ENCODE measurements around the gene TBC1D10A. TPM values are rescaled to one million over a fixed set of nuclear protein-coding genes. Genes with fewer than 3 reads are reported as not detected.

TBC1D10A gene
- total RNA-seq, 1 experiment from 2014 or later: 8.4 TPM

DNA sequence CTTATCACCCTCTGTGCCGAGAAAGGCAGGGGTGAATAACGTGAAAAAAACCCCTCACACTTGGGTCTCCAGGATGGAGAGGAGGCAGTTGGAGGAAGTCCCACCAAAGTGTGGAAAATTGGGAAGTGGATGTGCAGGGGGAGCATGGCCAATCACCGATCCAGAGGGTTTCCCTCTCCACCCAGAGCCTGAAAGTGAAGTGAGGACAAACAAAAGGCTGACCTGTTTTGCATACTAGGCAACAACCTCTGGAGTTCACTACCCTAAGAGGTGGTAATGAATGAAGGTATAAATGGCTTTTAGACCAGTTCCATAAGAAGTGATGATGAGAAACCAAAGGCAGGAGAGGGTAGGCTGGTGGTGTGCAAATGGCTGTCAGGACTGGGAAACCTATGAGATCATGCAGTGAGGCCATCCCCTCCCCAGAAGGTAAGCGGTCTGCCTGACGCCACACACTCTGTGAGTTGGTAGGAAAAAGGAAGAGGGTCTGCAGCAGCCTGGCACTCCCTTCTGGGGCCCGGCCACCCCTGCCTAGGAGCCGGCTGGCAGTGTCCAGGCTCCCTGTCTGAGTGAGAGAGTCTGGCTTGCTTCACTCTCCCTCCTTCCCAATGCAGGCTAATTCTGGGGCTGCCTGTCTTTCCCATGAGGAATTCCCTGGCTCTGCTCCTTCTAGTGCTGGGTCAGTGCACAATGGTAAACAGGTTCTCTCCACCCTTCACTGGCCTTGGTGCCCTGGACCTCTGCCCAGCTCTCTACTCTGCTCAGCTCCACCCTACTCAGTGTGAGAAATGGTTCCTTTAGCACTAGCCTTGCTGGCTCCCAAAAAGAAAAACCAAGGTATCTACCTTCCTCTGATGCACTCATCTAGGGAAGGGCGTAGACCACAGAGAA is 15.6 kb downstream of the TBC1D10A start:
- H3K4me1 Mint-ChIP-seq: peaks cover 11 to 13% of the 10 kb centered on the region in 2 experiments
- Histone ChIP-seq H3K79me2 (ENCODE audit: insufficient read depth, low read length) (no peaks in the 10 kb centered on the region), H2BK5ac (ENCODE audit: insufficient read length, low read length) (no peak overlapping the region), H2BK12ac (ENCODE audit: insufficient read length, low read depth, low read length) (no peak overlapping the region), H3K27me3 (ENCODE audit: insufficient read depth, low read length) (no peaks in the 10 kb centered on the region), H3K23me2 (ENCODE audit: insufficient read length, low read depth, low read length, poor library complexity, severe bottlenecking) (no peaks in the 10 kb centered on the region), H3K9ac (ENCODE audit: extremely low read depth, insufficient read length, low read length) (no peak overlapping the region), H3K9me3 (ENCODE audit: control insufficient read depth, low read depth, low read length) (no peaks in the 10 kb centered on the region), H3K4ac (ENCODE audit: low read depth, low read length) (no peak overlapping the region), H4K20me1 (ENCODE audit: control insufficient read depth, insufficient read depth, insufficient read length) (no peaks in the 10 kb centered on the region), H3K79me1 (ENCODE audit: insufficient read depth, low read depth, low read length, poor library complexity, severe bottlenecking) (no peaks in the 10 kb centered on the region), H4K91ac (ENCODE audit: insufficient read length, low read depth, low read length) (no peak overlapping the region), H4K8ac (replicated peaks; ENCODE audit: insufficient read length, low read depth, low read length) (no peak overlapping the region), H2AFZ (ENCODE audit: low read length) (no peak overlapping the region), H3K4me1 (ENCODE audit: insufficient read depth, low read length) (no peaks in the 10 kb centered on the region; the same call in 1 of the 2 replicates), H3K56ac (ENCODE audit: insufficient read length, low read depth, low read length) (no peak overlapping the region), H3K14ac (ENCODE audit: insufficient read depth, low read length) (no peak overlapping the region), H4K5ac (ENCODE audit: insufficient read length, low read depth, low read length) (no peak overlapping the region), H3K4me2 (ENCODE audit: insufficient read depth, insufficient read length, low read length) (no peak overlapping the region), H3T11ph (ENCODE audit: low read length) (no peak overlapping the region), H2BK120ac (ENCODE audit: low read depth, low read length, poor library complexity, severe bottlenecking) (no peak overlapping the region), H2AK5ac (ENCODE audit: insufficient read length, low read length) (no peak overlapping the region), H3K27ac (ENCODE audit: insufficient read length, low read depth, low read length) (no peak overlapping the region), H3K23ac (ENCODE audit: insufficient read length, low read depth, low read length) (no peak overlapping the region), H3K18ac (ENCODE audit: insufficient read length, low read depth, low read length) (no peak overlapping the region), H2BK20ac (ENCODE audit: low read depth, low read length, poor library complexity, severe bottlenecking) (no peak overlapping the region), H2BK15ac (ENCODE audit: low read depth, low read length) (no peak overlapping the region)
- no peak for DNase-seq
- TF ChIP-seq, protein P1, sequence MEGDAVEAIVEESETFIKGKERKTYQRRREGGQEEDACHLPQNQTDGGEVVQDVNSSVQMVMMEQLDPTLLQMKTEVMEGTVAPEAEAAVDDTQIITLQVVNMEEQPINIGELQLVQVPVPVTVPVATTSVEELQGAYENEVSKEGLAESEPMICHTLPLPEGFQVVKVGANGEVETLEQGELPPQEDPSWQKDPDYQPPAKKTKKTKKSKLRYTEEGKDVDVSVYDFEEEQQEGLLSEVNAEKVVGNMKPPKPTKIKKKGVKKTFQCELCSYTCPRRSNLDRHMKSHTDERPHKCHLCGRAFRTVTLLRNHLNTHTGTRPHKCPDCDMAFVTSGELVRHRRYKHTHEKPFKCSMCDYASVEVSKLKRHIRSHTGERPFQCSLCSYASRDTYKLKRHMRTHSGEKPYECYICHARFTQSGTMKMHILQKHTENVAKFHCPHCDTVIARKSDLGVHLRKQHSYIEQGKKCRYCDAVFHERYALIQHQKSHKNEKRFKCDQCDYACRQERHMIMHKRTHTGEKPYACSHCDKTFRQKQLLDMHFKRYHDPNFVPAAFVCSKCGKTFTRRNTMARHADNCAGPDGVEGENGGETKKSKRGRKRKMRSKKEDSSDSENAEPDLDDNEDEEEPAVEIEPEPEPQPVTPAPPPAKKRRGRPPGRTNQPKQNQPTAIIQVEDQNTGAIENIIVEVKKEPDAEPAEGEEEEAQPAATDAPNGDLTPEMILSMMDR (conservative IDR thresholded peaks at IDR 0.05): no peak
- H3K27ac Mint-ChIP-seq: peak overlapping the region in 1 of 3 experiments; percentile 54; a peak in 1 of 7 replicates
- no peaks in the 10 kb centered on the region for H3K36me3 Mint-ChIP-seq (ENCODE audit: insufficient read depth in 1 of 3, low read depth in 3 of 3)
- no peak overlapping the region for H3K4me3 Mint-ChIP-seq
- no peaks in the 10 kb centered on the region for H3K27me3 Mint-ChIP-seq (ENCODE audit: low read depth)
- no peaks in the 10 kb centered on the region; a peak in 1 of 5 replicates for H3K9me3 Mint-ChIP-seq
- no CpG with 5 or more reads among the region's 8 CpGs for WGBS (ENCODE audit: extremely low coverage, insufficient read length, low lambda C conversion rate)

Data from H9 (cell line).